NCI-H1694 treated with DMSO at 0.1 percent for 48 hours (cell line): Measurements from ENCODE around the gene AK8.
"Not testable (repeated sequence)": the region's sequence is repeated elsewhere in the genome, so short reads cannot be mapped to it uniquely, and the experiment has no call there.

Experiments used
- DNase-seq: peaks from one replicate; lab custom pipeline; 2025; lab: John Stamatoyannopoulos, UW

AK8 gene

GRCh38 chr9:132797861-132798659 is 80.0 kb downstream of the AK8 start:
- DNase-seq, result no peak

DNA sequence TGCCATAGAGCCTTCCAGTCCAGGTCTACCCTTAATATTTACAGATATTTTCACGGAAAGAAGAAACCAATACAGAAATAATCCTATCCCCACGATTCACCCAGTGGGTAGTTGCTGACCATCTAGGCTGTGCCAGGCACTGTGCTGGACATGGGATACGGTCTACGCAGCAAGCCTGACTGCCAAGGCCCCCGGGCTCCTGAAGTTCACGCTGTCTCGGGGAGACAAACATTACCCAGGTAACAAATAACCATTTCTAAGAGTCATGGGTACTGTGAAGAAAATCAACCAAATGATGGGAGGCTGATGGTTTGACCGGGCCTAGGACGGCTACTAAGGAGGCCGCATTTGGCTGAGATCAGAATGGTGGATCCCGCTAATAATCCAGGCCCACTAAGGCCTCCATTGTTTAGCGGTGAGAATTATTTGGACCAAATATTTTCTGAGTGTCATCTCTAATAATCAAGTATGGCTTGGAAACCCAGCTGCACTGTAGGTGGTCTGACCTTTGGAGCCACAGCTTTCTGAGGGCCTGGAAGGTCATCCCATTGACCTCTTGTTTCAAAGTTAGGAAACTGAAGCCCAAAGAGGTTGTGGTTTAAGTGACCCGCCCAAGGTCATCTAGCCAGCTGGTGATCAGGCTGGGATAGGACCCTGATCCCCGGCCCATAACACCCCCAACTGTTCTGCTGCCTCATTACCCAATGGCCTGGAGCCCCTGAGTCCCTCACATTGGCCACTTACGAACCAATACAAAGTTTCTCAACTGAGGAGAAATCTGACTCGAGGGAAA is 82.4 kb downstream of the AK8 start:
- no peak for DNase-seq

DNA sequence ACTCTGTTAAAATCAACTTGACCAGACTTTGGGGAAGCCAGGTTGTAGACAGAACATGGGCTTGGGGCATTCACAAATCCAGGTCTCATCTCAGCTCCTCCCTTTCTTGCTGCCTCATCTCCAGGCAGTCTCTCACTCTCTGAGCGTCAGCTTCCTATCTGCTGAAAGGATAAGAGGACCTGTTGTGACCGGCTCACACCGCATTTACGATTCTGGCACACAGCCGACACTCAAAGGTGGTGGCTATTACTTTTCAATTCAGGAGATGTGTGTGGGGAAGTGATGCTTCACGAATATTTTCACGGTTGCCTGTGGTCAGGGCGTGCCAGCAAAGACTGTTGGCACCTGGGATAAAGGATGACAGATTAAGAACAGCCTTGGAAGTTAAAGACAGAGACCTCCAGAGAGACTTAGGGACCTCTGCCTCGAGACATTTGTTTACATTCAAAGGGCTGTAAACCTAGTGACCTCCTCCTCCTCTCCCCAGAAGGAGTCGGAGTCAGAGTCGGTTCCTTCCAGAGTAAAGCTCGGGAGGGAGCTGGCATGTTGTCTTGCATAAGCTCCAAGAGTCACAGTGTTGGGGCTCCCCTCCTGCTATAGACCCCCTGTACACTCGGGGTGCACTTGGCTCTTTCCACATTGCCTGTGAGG is 83.2 kb downstream of the AK8 start:
- no peak for DNase-seq

DNA sequence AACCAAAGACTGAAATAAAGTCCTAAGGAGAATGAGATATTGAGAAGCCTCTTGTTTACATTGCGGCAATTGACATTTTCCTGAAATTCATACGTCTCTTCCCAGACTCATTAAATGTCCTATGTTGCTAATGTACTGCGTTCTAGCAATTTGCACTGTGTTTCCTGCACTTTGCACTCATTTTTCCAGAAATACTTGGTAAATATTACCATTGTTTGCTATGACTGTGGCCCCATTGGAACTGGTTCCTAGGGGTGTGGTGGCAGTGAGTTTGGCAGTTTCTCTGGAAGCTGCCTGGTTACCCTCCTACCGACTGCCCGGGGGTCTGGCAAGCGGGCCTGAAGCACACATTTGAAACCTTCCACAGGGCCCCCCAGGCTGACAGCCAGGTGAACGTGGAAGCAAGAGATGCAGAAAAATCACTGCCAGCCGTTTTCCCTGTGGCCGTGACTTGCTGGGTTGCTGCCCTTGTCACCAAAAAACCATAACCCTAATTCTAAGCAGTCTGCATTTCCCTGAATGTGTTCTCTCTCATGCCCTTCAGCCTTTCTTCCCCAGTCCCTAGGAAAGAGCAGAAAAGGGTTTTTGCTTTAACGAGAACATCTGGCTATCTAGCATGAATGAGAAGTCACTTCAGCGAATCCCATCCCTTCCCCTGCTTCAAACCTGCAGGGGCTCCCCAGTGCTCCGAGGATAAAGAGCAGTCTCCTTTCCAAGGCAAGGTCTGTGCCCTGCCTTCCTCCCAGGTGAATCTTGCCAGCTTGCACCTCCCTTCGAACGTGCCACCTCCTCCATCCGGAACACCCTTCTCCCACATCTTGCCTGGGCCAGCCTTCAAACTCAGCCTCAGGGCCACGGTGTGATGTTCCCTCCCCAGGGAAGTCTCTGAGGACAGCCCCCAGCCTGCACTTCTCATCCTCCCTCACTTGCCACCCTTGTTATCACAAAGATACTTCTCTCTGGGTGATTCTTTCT is 84.2 kb downstream of the AK8 start:
- DNase-seq, result no peak

DNA sequence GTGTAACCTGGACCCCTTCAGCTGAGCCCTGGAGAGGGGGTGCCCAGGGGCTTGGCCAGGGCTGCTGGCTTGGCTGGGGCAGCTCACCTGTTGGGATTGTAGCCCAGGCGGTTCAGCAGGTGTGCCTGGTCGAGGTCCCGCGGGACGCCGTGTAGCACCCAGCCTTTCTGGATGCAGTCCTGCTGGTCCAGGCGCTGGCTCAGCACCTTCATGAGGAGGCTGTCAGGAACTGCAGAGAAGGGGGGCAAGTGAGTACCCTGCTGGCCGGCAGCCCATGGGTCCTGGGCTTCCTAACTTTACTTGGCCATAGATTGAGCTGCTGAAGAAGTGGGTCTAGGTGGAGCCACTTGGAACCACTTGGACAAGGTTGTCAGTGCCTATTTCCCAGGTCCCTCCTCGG is 85.5 kb downstream of the AK8 start:
- DNase-seq, result no peak

- DNase-seq, result no peak
These were observed 86.3 kb downstream of the AK8 start for GRCh38 chr9:132791699-132792240.

DNA sequence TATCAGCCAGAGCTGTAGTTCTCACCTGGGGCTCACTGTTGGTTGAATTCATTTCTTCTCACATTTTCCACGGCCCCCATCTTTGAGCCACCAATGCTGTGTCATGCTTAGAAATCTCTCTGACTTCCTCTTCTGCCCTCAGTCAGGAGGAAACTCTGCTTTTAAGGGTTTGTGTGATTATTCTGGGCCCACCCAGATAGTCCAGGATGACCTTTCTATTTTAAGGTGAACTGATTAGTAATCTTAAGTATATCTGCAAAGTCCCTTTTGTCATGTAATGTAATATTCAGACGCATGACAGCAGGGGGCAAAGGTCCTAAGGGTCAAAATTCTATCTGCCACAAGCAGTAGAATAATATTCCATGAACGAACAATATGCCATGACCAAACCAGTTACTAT is 88.4 kb downstream of the AK8 start:
- DNase-seq, result no peak

GRCh38 chr9:132788378-132788777 is 89.7 kb downstream of the AK8 start:
- no peak for DNase-seq

- DNase-seq, result no peak
These were observed 90.3 kb downstream of the AK8 start for GRCh38 chr9:132787748-132788159.

GRCh38 chr9:132784286-132784830 is 93.7 kb downstream of the AK8 start:
- no peak for DNase-seq

DNA sequence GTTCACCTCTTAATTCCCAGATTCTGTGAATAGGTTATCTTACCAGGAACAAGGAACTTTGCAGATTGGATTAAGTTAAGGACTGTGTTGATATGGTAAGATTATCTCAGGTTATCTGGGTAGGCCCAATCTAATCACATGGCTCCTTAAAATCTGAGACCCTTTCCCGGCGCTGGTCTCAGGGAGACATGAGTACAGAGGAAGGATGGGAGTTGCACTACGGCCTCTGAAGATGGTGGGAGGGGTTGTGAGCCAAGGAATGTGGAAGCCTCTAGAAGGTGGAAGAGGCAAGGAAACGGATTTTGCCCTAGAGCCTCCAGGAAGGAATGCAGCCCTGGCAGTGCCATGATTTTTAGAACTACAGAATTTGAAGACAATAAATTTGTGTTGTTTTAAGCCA is 95.1 kb downstream of the AK8 start:
- no peak for DNase-seq

DNA sequence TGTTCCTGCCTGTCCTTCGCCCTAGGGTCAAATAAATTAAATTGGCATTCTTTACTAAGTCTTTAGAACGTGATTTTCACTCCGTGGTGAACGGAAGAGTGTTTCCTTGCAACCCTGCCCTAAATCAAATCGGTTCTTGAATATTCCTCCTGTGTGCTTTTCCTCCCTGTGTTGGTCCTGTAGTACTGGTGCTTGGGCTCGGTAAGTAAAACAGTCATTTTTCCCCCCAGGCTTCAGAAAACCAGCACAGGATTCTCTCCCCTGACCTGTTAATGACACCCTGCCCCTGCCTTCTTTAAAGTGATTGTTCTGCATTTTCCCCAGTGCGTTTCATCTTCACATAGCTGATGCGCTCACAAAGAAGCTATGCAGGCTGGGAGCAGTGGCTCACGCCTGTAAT is 96.0 kb downstream of the AK8 start:
- no peak for DNase-seq

GRCh38 chr9:132780230-132781007 is 97.7 kb downstream of the AK8 start:
- no peak for DNase-seq

- DNase-seq, result no peak
These were observed 101.2 kb downstream of the AK8 start for GRCh38 chr9:132776891-132777290.

GRCh38 chr9:132776268-132776667 is 101.8 kb downstream of the AK8 start:
- no peak for DNase-seq

DNA sequence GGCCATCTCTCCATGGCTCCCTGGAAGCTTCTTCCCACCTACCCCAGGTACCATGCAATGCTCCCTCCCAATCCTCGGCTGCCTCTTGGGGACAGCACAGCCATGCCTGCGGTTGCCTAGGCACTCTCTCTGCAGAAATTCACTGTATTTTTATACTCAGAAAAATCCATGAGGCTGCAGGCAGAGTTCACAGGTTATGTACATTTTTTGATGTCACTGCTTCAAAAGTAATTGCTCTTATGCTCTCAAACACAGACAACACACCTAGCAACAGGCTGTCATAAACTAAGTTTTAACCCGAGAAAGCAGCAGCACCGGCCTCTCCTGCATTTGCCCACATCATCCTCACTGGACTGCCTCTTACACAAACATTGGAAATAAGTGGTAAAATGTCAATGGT is 102.4 kb downstream of the AK8 start:
- no peak for DNase-seq

DNA sequence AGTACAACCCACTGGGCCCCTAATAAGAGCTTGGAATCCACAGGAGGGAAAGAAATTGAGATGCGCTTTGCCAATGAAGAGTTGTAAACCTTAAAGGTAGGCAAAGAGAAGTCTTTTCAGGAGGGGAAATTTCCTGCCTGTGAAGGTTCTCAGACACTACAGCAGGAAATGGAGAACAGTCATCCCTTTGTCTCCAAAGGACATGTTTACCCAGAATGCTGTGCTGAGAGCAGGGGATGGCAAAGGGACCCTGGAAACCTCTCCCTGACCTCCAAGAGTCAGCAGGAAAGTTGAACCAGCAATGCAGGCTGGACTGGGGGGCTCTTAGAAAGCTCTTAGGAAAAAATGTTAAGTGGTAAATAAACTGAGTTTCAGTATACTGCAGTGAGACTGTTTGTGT is 103.2 kb downstream of the AK8 start:
- DNase-seq, result no peak

- no peak for DNase-seq
These were observed 104.2 kb downstream of the AK8 start for GRCh38 chr9:132773764-132774339.

- DNase-seq, result no peak
These were observed 105.0 kb downstream of the AK8 start for GRCh38 chr9:132773093-132773492.

GRCh38 chr9:132771752-132772151 is 106.3 kb downstream of the AK8 start:
- DNase-seq, result not testable (repeated sequence)
